GM13976 (cell line): ENCODE measurements around the gene PACSIN2.
A peak's percentile ranks its signal among the peaks of the same experiment; 100 is the strongest.

Experiments
- DNase-seq: peaks from one replicate; pipeline ENCODE4 v3.0.0; 2012; ENCODE audit warnings: low spot score
- in situ Hi-C: fragments of 300-500 bp; cut with MboI; formaldehyde crosslinking; loops from one replicate; pipeline ENCODE4 v1.12.0; 2022; ENCODE audit warnings: low sequenced_read_pairs, mixed read lengths, inconsistent platforms; ENCODE audit not compliant: unreplicated experiment
- TF ChIP-seq, protein P1 (sequence below): IDR thresholded peaks from 2 replicates; pipeline ENCODE4 v1.5.1; 2012; ENCODE audit warnings: borderline replicate concordance, mild to moderate bottlenecking; ENCODE audit not compliant: insufficient read depth; ENCODE audit errors: extremely low read depth, missing control alignments, control extremely low read depth

PACSIN2 gene, protein sequence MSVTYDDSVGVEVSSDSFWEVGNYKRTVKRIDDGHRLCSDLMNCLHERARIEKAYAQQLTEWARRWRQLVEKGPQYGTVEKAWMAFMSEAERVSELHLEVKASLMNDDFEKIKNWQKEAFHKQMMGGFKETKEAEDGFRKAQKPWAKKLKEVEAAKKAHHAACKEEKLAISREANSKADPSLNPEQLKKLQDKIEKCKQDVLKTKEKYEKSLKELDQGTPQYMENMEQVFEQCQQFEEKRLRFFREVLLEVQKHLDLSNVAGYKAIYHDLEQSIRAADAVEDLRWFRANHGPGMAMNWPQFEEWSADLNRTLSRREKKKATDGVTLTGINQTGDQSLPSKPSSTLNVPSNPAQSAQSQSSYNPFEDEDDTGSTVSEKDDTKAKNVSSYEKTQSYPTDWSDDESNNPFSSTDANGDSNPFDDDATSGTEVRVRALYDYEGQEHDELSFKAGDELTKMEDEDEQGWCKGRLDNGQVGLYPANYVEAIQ

DNA sequence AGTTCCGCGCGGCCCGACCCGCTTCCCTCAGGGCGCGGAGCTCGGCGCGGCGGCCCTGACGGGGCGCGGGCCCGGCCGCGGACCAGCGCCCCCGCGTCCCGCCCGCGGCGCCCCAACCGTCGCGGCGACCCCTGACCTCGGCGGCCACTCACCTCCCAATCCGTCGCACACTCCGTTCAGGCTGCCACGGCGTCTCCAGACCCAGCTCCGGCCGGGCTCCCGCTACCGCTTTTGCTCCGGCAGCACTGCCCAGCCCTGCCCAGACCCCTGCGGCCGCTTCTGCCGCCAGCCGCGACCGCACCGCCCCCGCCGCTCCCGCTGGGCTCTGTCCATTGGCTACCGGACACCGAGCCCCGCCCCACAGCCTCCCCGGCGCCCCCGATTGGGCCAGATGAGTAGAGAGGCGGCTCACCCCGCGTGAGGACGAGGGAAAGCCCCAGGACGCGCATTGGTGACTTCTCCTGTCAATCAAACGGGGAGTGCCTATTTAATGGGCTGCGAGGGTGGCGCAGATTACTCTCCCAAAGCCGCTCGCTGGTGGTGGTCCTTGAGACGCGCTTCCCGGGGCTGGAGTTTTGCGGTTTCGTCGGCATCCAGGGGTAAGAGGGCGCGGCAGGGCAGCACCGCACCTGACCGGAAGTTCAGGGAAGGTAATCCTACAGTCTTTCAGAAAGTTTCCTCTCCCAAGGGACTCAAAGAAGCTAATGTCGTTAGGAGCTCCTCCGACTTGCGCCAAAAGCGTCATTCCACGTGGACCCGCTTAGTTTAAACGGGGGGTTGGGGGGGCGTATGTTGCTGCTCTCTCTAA is at the start of gene PACSIN2:
PACSIN2 (minus strand) TSS at position 281 of the 808 bp plus-strand sequence. CDS start 103,069 bp downstream, outside the sequence.
- peak; percentile 100 for DNase-seq
- TF ChIP-seq, protein P1, sequence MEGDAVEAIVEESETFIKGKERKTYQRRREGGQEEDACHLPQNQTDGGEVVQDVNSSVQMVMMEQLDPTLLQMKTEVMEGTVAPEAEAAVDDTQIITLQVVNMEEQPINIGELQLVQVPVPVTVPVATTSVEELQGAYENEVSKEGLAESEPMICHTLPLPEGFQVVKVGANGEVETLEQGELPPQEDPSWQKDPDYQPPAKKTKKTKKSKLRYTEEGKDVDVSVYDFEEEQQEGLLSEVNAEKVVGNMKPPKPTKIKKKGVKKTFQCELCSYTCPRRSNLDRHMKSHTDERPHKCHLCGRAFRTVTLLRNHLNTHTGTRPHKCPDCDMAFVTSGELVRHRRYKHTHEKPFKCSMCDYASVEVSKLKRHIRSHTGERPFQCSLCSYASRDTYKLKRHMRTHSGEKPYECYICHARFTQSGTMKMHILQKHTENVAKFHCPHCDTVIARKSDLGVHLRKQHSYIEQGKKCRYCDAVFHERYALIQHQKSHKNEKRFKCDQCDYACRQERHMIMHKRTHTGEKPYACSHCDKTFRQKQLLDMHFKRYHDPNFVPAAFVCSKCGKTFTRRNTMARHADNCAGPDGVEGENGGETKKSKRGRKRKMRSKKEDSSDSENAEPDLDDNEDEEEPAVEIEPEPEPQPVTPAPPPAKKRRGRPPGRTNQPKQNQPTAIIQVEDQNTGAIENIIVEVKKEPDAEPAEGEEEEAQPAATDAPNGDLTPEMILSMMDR, result no peak
- in situ Hi-C loops, result no loop called here

DNA sequence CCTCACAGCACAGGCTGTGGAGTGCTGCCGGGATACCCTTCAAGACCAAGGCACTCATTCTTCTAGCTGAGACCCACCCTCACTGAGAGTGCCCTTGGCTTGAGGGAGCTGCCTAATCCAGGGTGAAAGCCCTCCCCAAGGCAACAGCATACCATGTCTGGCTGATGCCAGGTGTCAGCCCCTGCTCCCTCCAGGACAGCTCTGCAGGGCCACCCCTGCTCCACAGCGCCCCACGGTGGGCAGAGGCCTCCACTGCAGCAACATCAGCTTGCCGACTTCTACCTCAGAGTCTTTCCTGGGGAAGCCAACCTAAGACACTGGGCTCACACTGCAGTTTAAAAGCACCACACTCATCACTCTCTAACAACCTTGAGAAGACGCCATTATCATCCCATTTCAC is 45.2 kb upstream of the PACSIN2 start:
- TF ChIP-seq, protein P1, result peak; percentile 50
- DNase-seq, result peak; percentile 73
- in situ Hi-C loops, result no loop called here

DNA sequence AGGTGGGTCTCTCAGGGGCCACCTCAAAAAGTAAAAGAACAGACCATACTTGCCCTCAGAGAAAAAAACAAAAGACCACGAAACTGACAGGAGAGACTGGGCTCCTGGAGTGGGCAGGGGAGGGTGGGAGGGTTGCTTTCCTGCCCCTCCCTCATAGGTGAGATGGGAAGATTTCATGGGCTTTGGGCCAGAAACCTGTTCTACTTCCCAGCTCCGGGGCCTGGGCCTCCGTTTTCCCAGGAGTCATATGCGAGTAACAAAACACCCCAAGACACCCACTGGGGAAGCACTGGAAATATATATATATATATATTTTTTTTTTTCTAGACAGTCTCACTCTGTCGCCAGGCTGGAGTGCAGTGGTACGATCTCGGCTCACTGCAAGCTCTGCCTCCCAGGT is 42.7 kb upstream of the PACSIN2 start:
- no peak for DNase-seq
- TF ChIP-seq, protein P1, result no peak
- in situ Hi-C loops, result no loop called here

DNA sequence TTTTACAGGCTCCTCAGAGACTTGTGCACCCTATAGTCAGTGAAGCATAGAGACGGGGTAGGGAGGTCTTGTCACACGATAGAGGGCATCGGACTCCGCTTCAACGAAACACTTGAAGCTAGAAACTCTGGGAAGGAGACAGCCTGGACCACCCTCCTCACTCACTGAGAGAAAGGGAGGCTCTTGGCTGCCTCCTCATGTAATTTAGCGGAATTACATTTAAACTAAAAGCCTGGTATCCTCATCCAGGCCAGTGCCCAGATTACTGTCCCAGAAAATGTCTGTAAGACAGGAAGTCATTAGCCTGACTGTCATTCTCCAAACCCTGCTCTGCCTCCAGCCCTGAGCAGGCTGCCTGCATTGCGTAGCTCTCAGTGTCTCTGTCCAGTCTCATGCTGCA is 38.2 kb upstream of the PACSIN2 start:
- TF ChIP-seq, protein P1, result no peak
- in situ Hi-C loops, result no loop called here
- DNase-seq, result no peak

DNA sequence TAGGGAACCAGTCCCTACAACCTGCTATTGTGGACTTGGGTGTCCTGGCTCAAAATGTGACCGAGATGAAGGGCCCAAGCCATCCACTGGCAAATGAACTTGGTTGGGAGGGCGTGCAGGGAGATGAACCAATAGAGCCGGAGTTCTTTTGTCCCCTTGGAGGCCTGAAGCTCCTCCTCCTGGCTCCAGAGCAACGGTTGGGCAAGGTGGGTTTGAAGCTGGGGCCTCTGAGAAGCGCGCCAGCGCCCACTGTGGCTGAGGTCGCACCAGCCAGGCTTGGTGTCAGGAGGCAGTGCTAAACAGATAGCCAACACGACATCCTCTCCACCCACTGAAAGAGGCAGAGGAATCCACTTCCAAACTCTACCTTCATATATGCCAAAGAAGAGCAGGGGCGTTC is 36.0 kb upstream of the PACSIN2 start:
- no peak for DNase-seq
- TF ChIP-seq, protein P1, result no peak
- in situ Hi-C loops, result no loop called here

DNA sequence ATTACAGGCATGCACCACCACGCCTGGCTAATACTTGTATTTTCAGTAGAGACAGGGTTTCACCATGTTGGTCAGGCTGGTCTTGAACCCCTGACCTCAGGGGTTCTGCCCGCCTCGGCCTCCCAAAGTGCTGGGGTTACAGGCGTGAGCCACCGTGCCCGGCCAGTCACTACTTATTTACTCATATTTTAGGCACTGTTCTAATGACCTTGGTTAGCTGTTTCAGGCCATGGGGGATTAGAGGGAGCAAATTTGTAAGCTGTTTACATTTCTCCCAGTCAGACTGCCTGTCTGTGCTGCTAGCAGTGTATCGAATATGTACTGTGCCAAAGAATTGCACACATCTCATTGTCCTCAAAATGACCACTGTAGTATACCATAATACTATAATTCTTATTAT is 32.7 kb upstream of the PACSIN2 start:
- TF ChIP-seq, protein P1, result no peak
- in situ Hi-C loops, result loop anchor here (25.0 kb wide), 2 partner anchors 260 to 385 kb away; no protein-coding TSS in a partner anchor
- DNase-seq, result no peak
